HCEC 1CT (cell line): ENCODE results near the gene LENEP.

Experiments used
- DNase-seq: peaks from one replicate; pipeline ENCODE4 v3.0.0-alpha.2; 2017

Gene LENEP

DNA sequence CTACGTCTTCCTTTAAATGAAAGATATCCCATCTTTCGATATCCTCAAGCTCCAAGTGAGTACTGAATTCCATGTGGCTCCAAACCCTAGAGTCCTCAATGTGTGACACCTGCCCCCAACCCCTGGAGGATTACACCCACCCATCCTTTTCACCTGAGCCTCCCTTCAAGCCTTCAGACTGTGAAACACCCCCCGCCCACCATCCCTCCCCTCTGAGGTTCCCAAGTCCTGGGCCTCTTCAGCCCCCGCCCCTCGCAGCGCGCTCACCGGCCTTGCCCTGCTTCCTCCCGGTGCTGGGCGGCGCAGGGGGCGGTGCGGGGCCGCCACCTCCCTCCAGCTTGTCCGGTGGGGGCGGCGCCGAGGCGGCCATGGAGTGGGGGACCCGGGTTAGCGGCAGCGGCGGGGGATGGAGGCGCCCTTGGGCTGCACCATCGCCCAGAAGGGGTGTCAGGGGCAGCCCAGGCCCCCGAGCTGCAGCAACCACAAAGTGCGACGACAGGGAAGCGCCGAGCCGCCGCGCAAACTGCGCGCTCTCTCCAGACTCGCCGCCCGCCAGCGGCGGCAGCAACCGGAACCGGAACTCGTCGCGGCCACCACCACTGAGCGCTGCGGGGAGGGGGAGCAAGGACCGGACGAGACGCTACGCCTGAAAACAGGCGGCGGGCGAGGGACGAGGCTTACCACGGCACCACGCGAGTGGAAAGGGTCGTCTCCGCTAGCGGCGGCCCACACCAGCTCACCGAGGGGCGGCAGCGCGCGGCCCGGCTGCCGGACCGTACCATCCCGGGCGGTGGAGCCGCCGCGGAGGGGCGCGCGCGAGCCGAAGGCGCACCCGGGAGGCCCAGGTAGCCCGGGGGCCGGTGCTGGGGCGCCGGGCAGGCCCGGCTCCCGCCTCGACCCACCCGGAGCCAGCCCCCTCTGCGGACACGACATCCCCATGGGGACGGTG, 31.9 kb upstream of the LENEP start, which contains the start of gene PYGO2:
TSS of gene PYGO2 (minus strand) at position 576 of the 949 bp plus-strand sequence. CDS start at position 370, 206 bp downstream.
- DNase-seq = peak; percentile 77

DNA sequence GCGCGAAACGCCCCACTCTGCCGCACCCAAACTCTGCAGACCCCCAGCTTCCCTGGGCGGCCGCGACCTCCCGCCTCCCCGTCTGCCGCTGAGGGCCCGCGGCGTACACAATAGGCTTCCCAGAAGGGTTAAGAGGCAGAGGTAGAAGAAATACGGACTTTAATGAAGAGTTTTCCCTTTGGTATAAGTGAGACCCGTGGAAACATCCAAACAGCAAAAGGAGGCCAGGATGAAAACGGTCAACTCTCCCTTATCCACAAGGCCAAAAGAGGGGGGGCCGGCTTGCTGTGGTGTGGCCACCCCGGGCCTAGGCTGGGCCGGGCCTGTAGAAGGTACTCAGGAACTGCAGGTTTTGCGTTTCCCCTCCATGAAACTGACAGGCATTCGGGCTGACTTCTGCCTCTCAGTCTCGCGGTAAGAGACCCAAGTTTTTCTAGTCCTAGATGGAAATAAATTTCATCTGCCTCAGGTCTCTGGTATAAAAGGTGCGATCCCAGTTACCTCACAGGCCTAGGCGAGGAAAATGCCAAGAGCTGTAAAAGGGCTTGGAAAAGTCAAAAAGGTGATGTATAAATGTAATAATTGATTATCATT, 31.1 kb upstream of the LENEP start:
- DNase-seq = no peak

GRCh38 chr1:154962795-154963330, 30.5 kb upstream of the LENEP start:
- DNase-seq = no peak

GRCh38 chr1:154963643-154964042, 29.7 kb upstream of the LENEP start:
- no peak for DNase-seq

GRCh38 chr1:154964359-154964758, 29.0 kb upstream of the LENEP start:
- DNase-seq = no peak

DNA sequence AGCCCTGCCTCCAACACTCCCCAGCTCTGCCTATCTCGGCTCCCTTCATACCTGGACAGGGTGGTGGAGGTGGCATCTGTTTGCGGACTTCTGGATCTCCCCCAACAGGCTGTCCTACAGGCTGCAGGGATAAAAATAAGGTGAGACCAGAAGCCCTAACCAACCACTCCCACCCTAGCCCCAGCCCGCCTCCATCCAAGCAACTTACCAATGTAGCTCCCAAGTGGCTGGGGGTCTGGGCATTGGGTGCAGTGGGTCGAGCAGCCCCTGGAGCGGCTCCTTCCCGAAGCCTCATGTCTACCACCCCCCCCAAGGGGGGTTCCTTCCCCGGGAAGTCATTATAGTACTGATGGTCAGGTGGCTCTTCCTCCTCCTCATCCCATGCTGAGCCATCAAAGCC, 27.3 kb upstream of the LENEP start:
- DNase-seq = no peak

DNA sequence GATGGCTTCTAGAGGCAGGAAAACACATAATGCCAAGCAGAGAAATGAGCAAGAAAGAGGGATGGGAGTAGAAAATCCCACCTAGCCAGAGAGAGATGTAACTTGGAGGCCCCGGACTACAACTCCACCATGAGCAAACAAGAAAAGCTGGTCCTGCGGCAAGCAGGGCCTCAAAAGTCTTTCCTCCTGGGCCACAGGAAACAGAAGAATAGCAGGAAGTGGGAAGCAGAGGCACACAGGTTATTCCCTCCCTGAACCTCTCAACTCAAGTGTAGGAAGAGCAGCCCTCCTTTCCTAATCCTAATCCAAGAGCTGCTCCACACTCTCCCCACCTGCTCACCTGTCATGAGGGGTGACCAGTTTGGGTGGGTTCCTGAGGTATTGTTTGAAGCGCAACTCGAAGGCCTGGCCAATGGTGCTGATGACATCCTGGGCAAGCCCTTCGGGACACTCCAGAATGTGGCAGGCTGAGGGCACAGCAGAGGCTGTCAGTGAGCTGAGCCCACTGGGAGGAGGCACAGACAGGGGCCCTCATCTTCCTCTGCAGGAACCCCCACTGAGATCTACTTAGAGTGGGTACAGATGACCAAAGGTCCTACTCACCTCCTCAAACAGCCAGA, 25.9 kb upstream of the LENEP start:
- DNase-seq = no peak

DNA sequence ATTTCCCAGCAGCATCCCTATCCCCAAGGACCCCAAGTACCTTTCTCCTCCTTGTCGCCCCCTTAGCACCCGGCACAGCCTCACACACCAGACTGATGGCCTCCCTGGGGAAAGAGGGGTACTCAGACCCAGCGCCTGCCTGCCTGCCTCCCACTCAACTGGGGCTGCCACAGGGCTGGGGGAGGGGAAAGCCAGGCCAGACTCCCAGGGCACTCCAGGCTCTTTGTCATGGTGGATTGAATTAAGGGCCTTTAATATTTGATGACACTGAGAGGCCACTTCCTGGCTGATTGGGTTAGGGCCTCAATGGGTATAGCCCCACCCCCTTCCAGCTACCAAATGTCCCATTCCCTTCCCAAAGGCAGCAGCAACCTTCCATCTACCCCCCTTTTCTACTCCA, 24.7 kb upstream of the LENEP start:
- DNase-seq = no peak

GRCh38 chr1:154969246-154969645, 24.1 kb upstream of the LENEP start:
- DNase-seq = no peak

DNA sequence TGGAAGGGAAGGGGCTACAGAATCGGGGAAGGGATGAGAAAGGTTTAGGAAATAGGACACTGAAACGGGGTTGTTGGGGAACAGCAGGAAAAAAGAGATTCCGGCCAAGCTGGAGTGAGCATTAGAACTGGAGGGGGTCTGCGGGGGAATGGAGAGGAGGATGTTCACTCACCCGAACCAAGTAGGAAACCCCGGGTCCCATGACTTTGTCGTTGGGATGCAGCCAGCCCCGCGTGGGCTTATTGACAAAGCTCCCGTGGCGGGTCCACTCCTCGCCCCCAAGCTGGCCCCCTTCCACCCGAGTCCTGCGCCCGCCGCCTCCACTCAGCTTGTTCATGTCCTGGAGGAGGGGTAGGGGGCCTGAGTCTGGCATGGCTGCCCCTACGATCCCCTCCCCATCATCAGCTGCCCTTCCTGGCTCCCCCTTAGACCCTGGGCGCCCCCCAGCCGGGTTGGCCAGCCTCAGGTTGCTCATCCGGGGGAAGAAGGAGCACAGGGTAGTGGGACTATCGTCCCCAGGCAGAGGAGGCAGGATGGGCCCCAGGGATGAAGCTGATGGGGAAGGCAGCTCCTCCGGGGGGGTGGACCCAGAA, 23.4 kb upstream of the LENEP start:
- DNase-seq = no peak

DNA sequence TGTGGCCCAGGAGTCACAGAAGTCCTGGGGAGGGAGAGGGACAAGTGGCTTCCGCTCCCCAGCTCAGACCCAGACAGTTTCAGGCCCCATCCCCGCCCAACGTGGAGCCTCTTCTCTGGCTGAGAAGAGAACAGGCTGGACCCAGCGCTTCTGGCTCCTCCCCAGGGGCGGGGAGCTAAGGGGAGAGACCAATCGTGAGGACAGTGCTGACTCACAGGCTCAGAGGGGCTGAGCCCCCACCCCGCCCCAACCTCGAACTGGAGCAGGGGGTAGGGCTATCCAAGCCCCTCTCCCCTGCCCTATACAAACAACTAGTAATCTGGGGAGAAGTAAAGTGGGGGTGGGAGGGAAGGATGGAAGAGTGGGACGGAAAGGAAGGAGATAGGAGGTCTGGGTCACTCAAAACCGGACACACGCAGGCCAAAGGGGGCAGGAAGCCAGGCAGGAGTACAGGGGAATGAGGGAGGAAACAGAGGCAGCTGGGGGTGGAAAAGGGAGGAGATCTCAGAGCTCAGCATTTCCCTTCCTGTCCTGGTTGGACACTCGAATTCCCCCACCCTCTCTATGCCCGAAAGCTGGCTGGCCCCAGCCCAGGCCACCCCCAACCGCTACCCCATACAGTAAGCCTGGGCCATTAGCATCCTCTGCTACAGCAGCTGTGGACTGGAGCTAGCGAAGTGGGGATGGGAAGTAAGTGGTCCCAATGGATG, 22.6 kb upstream of the LENEP start, which contains the start of gene SHC1:
TSS of gene SHC1 (minus strand) at position 117 of the 710 bp plus-strand sequence. CDS start 221 bp downstream, outside the sequence.
- DNase-seq = peak; percentile 93

GRCh38 chr1:154971341-154971998, 21.9 kb upstream of the LENEP start:
- DNase-seq = no peak

DNA sequence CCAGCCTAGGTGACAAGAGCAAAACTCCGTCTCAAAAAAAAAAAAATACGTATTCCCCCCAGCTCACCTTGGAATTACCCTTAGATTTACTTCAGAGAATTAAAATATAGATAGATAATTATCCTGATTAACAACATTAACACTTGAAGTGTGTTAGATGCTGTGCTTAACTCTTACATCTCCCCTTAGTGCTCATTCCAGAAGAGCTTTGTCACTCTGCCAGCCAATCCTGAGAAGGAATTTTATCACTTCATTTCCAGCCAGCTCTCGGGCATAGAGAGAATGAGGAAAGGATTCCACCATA, 21.2 kb upstream of the LENEP start:
- no peak for DNase-seq

GRCh38 chr1:154972517-154973343, 20.7 kb upstream of the LENEP start:
- peak; percentile 95 for DNase-seq

DNA sequence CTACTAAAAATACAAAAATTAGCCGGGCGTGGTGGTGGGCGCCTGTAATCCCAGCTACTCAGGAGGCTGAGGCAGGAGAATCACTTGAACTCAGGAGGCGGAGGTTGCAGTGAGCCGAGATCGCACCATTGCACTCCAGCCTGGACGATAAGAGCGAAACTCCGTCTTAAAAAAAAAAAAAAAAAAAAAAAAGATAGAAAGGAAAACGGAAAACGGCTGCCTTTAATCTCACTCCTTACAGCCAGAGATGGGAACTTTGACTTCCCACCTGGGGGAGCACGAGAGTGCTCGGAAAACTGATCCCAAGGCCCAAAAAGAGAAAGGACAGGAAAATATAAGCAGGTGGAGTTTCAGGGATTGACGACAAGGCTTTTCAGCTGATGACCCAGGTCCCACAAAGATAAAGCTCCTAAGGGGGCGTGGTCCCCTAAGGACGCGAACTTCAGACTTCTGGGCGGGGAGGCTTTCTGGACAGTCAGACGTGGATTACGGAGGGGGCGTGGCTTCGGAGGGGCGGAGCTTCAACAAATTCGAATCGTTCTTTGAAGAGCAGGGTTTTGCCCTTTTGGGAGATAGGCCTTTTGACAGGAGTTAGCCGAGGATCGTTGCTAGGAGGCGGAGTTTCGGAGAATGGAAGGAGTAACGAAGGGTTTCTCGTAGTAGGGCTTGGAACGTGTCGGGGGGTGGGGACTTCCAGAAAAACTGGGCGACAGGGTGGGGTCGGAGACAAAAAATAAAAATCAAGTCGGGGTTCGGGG, 19.9 kb upstream of the LENEP start:
- peak; percentile 96 for DNase-seq

GRCh38 chr1:154974102-154974807, 19.1 kb upstream of the LENEP start, which contains the start of gene CKS1B:
CKS1B (plus strand) TSS chr1:154974681; CDS start chr1:154974746, 65 bp downstream.
- DNase-seq = peak; percentile 100

DNA sequence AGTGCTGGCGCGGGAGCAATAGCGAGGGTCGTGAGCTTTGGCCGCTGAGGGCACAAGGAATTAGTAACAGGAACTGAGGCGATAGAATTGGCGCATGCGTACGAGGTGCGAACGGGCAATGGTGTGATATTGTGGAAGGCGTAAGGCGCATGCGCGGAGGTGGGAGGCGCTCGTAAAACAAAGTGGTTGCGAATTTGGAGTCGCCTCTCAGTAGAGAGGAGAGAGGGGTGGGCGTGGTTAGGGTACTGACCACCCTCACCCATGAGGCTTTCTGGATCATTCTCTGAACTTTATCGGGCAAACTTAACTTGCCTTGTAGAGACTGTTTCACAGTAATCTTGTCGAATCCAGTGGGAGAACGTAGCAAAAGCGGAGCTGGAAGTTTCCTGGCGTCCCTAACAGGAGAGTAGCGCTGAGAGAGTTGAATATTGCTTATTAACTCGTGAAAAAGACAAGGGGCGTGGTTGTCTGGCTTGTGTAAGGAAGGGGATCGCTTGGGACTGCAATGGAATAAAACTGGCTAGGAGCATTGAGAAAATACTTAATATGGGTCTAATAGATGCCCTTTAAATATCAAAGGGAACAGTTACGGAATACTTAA, 18.5 kb upstream of the LENEP start:
- peak; percentile 93 for DNase-seq

- peak; percentile 44 for DNase-seq
Measured at GRCh38 chr1:154975409-154976059, 17.9 kb upstream of the LENEP start.
